ENCODE results near the gene PAAF1. TPM values are rescaled to one million over a fixed set of nuclear protein-coding genes. Genes with fewer than 3 reads are reported as not detected.
A peak's percentile ranks its signal among the peaks of the same experiment; 100 is the strongest.

The PAAF1 gene
- total RNA-seq (10 to 100 TPM; 12.4 to 22.7 (median 20.3) TPM), polyA plus RNA-seq (10 to 100 TPM; 19.4 to 26.2 TPM), total RNA-seq (12.8 reads per million, percentile 41 among the genes with 10 or more reads in this experiment)

GRCh38 chr11:73876424-73877310, at the start of gene PAAF1, which contains the start of gene COA4:
Gene PAAF1 (plus strand): TSS chr11:73876999. CDS start chr11:73877022, 23 bp downstream.
Gene COA4 (minus strand): TSS chr11:73876846. CDS start chr11:73873378, 3,468 bp downstream.
- ATAC-seq (peak; percentile 99), DNase-seq (peak; percentile 72 to 95 (median 94))
- H3K36me3 Mint-ChIP-seq = peaks cover 5 to 21% (median 11%) of the 10 kb centered on the region in 5 donors
- Histone ChIP-seq H3K27ac (ENCODE audit: low read depth, low read length) (peak within 1 kb of the TSS; percentile 88), H3K4me3 (ENCODE audit: low read length) (peak within 1 kb of the TSS; percentile 94), H3K4me1 (ENCODE audit: control insufficient read depth in 2 of 2, insufficient read depth in 2 of 2, low read length in 2 of 2) (peaks cover 17 to 19% of the 10 kb centered on the region in 2 donors), H3K36me3 (ENCODE audit: control insufficient read depth in 2 of 3, insufficient read depth in 3 of 3, low read length in 3 of 3) (peaks cover 0 to 30% (median 0%) of the 10 kb centered on the region in 3 experiments), H3K9me3 (ENCODE audit: control insufficient read depth in 2 of 3, low read length in 3 of 3) (no peaks in the 10 kb centered on the region), H3K27me3 (ENCODE audit: control insufficient read depth in 2 of 2, insufficient read depth in 2 of 2, low read length in 2 of 2) (no peaks in the 10 kb centered on the region)
- ChIA-PET CTCF (interaction anchor here (0.7 kb wide), 1 partner anchor 56 kb away, joined by 4 read pairs; no protein-coding TSS in a partner anchor), POLR2A (interaction anchor here (0.9 to 1.2 kb wide), 4 partner anchors 10 to 716 kb away, joined by 3 to 7 read pairs (median 3); partner anchors contain the start of gene POLD3)
- no peaks in the 10 kb centered on the region for H3K27me3 Mint-ChIP-seq
- H3K4me1 Mint-ChIP-seq = peaks cover 20 to 55% (median 43%) of the 10 kb centered on the region in 7 donors
- peaks cover 0 to 2% (median 0%) of the 10 kb centered on the region in 11 donors for H3K9me3 Mint-ChIP-seq
- intact Hi-C loops (cut with micrococcal nuclease) = loop anchor here (1.0 to 5.0 kb wide), 11 partner anchors 88 to 1948 kb away; partner anchors contain the start of genes C2CD3 (in 2 of the 2), FAM168A (in 2 of the 2), LIPT2 (in 2 of the 2) and PPME1 (in 2 of the 2)
- H3K4me3 Mint-ChIP-seq = peak within 1 kb of the TSS; percentile 94 to 98 (median 96)
- H3K27ac Mint-ChIP-seq = peak within 1 kb of the TSS; percentile 92 to 100 (median 97)

GRCh38 chr11:73830261-73830660, 46.5 kb upstream of the PAAF1 start:
- no peak overlapping the region for H3K4me3 Mint-ChIP-seq
- CTCF ChIA-PET = no interaction called here
- H3K36me3 Mint-ChIP-seq = peaks cover 11 to 58% (median 26%) of the 10 kb centered on the region in 5 donors

GRCh38 chr11:73833067-73833466, 43.7 kb upstream of the PAAF1 start:
- DNase-seq (no peak), ATAC-seq (no peak)
- Histone ChIP-seq H3K4me1 (ENCODE audit: control insufficient read depth in 2 of 2, insufficient read depth in 2 of 2, low read length in 2 of 2) (no peaks in the 10 kb centered on the region), H3K27ac (ENCODE audit: low read depth, low read length) (no peak overlapping the region), H3K36me3 (ENCODE audit: control insufficient read depth in 2 of 3, insufficient read depth in 3 of 3, low read length in 3 of 3) (peaks cover 0 to 28% (median 0%) of the 10 kb centered on the region in 3 experiments), H3K4me3 (ENCODE audit: low read length) (no peak overlapping the region), H3K9me3 (ENCODE audit: control insufficient read depth in 2 of 3, low read length in 3 of 3) (no peaks in the 10 kb centered on the region), H3K27me3 (ENCODE audit: control insufficient read depth in 2 of 2, insufficient read depth in 2 of 2, low read length in 2 of 2) (no peaks in the 10 kb centered on the region)
- CTCF ChIA-PET = no interaction called here
- H3K36me3 Mint-ChIP-seq = peaks cover 11 to 50% (median 18%) of the 10 kb centered on the region in 5 donors
- H3K9me3 Mint-ChIP-seq = no peaks in the 10 kb centered on the region
- H3K27me3 Mint-ChIP-seq = no peaks in the 10 kb centered on the region
- no peak overlapping the region for H3K27ac Mint-ChIP-seq
- H3K4me3 Mint-ChIP-seq = no peak overlapping the region
- intact Hi-C loops (cut with micrococcal nuclease) = no loop called here
- POLR2A ChIA-PET = interaction anchor here (0.5 kb wide), 1 partner anchor 717 kb away, joined by 3 read pairs; no protein-coding TSS in a partner anchor
- peaks cover 0 to 2% (median 0%) of the 10 kb centered on the region in 7 donors for H3K4me1 Mint-ChIP-seq

More at GRCh38 chr11:73830261-73830660, 46.5 kb upstream of the PAAF1 start:
- DNase-seq (no peak), ATAC-seq (no peak)
- peaks cover 0 to 2% (median 0%) of the 10 kb centered on the region in 7 donors for H3K4me1 Mint-ChIP-seq
- POLR2A ChIA-PET = no interaction called here
- no peaks in the 10 kb centered on the region for H3K9me3 Mint-ChIP-seq
- Histone ChIP-seq H3K27me3 (ENCODE audit: control insufficient read depth in 2 of 2, insufficient read depth in 2 of 2, low read length in 2 of 2) (no peaks in the 10 kb centered on the region), H3K36me3 (ENCODE audit: control insufficient read depth in 2 of 3, insufficient read depth in 3 of 3, low read length in 3 of 3) (peaks cover 0 to 50% (median 0%) of the 10 kb centered on the region in 3 experiments), H3K4me1 (ENCODE audit: control insufficient read depth in 2 of 2, insufficient read depth in 2 of 2, low read length in 2 of 2) (no peaks in the 10 kb centered on the region), H3K4me3 (ENCODE audit: low read length) (no peak overlapping the region), H3K27ac (ENCODE audit: low read depth, low read length) (no peak overlapping the region), H3K9me3 (ENCODE audit: control insufficient read depth in 2 of 3, low read length in 3 of 3) (no peaks in the 10 kb centered on the region)
- no peak overlapping the region for H3K27ac Mint-ChIP-seq
- intact Hi-C loops (cut with micrococcal nuclease) = no loop called here
- no peaks in the 10 kb centered on the region for H3K27me3 Mint-ChIP-seq

GRCh38 chr11:73838443-73839122, 38.2 kb upstream of the PAAF1 start:
- H3K27me3 ChIP-seq (ENCODE audit: control insufficient read depth in 2 of 2, insufficient read depth in 2 of 2, low read length in 2 of 2) = no peaks in the 10 kb centered on the region
- H3K27me3 Mint-ChIP-seq = no peaks in the 10 kb centered on the region
- H3K4me3 ChIP-seq (ENCODE audit: low read length) = no peak overlapping the region
- H3K9me3 ChIP-seq (ENCODE audit: control insufficient read depth in 2 of 3, low read length in 3 of 3) = no peaks in the 10 kb centered on the region
- peaks cover 0 to 14% (median 0%) of the 10 kb centered on the region in 3 experiments for H3K36me3 ChIP-seq (ENCODE audit: control insufficient read depth in 2 of 3, insufficient read depth in 3 of 3, low read length in 3 of 3)
- POLR2A ChIA-PET = no interaction called here
- no peaks in the 10 kb centered on the region for H3K9me3 Mint-ChIP-seq
- peaks cover 0 to 37% (median 15%) of the 10 kb centered on the region in 5 donors for H3K36me3 Mint-ChIP-seq
- ATAC-seq (no peak), DNase-seq (no peak)
- intact Hi-C loops (cut with micrococcal nuclease) = no loop called here
- peak overlapping the region in 1 of 9 donors; percentile 39 for H3K27ac Mint-ChIP-seq
- CTCF ChIA-PET = no interaction called here
- peaks cover 0 to 4% (median 0%) of the 10 kb centered on the region in 7 donors for H3K4me1 Mint-ChIP-seq
- H3K4me3 Mint-ChIP-seq = no peak overlapping the region
- H3K4me1 ChIP-seq (ENCODE audit: control insufficient read depth in 2 of 2, insufficient read depth in 2 of 2, low read length in 2 of 2) = no peaks in the 10 kb centered on the region
- no peak overlapping the region for H3K27ac ChIP-seq (ENCODE audit: low read depth, low read length)

- peaks cover 0 to 4% (median 0%) of the 10 kb centered on the region in 7 donors for H3K4me1 Mint-ChIP-seq
- H3K27ac Mint-ChIP-seq = no peak overlapping the region
- intact Hi-C loops (cut with micrococcal nuclease) = no loop called here
- no peaks in the 10 kb centered on the region for H3K9me3 ChIP-seq (ENCODE audit: control insufficient read depth in 2 of 3, low read length in 3 of 3)
- no peak for ATAC-seq
- no peaks in the 10 kb centered on the region for H3K4me1 ChIP-seq (ENCODE audit: control insufficient read depth in 2 of 2, insufficient read depth in 2 of 2, low read length in 2 of 2)
- DNase-seq = no peak
- ChIA-PET CTCF (no interaction called here), POLR2A (no interaction called here)
- no peak overlapping the region for H3K27ac ChIP-seq (ENCODE audit: low read depth, low read length)
- no peaks in the 10 kb centered on the region for H3K27me3 Mint-ChIP-seq
- H3K27me3 ChIP-seq (ENCODE audit: control insufficient read depth in 2 of 2, insufficient read depth in 2 of 2, low read length in 2 of 2) = no peaks in the 10 kb centered on the region
- H3K36me3 ChIP-seq (ENCODE audit: control insufficient read depth in 2 of 3, insufficient read depth in 3 of 3, low read length in 3 of 3) = peaks cover 0 to 19% (median 0%) of the 10 kb centered on the region in 3 experiments
- no peak overlapping the region for H3K4me3 ChIP-seq (ENCODE audit: low read length)
- H3K4me3 Mint-ChIP-seq = no peak overlapping the region
- no peaks in the 10 kb centered on the region for H3K9me3 Mint-ChIP-seq
- peaks cover 0 to 35% (median 15%) of the 10 kb centered on the region in 5 donors for H3K36me3 Mint-ChIP-seq
These were observed 37.7 kb upstream of the PAAF1 start for GRCh38 chr11:73839123-73839457.

- no peak overlapping the region for H3K4me3 Mint-ChIP-seq
- H3K36me3 ChIP-seq (ENCODE audit: control insufficient read depth in 2 of 3, insufficient read depth in 3 of 3, low read length in 3 of 3) = peaks cover 0 to 14% (median 0%) of the 10 kb centered on the region in 3 experiments
- ChIA-PET POLR2A (interaction anchor here (0.7 kb wide), 1 partner anchor 15 kb away, joined by 3 read pairs; no protein-coding TSS in a partner anchor), CTCF (no interaction called here)
- no peak overlapping the region for H3K4me3 ChIP-seq (ENCODE audit: low read length)
- H3K27me3 ChIP-seq (ENCODE audit: control insufficient read depth in 2 of 2, insufficient read depth in 2 of 2, low read length in 2 of 2) = no peaks in the 10 kb centered on the region
- DNase-seq = no peak
- H3K27ac Mint-ChIP-seq = no peak overlapping the region
- ATAC-seq = no peak
- H3K9me3 ChIP-seq (ENCODE audit: control insufficient read depth in 2 of 3, low read length in 3 of 3) = no peaks in the 10 kb centered on the region
- H3K27ac ChIP-seq (ENCODE audit: low read depth, low read length) = no peak overlapping the region
- no peaks in the 10 kb centered on the region for H3K9me3 Mint-ChIP-seq
- peaks cover 0 to 10% (median 0%) of the 10 kb centered on the region in 7 donors for H3K4me1 Mint-ChIP-seq
- intact Hi-C loops (cut with micrococcal nuclease) = no loop called here
- no peaks in the 10 kb centered on the region for H3K4me1 ChIP-seq (ENCODE audit: control insufficient read depth in 2 of 2, insufficient read depth in 2 of 2, low read length in 2 of 2)
- peaks cover 8 to 56% (median 25%) of the 10 kb centered on the region in 5 donors for H3K36me3 Mint-ChIP-seq
- H3K27me3 Mint-ChIP-seq = no peaks in the 10 kb centered on the region
These were observed 25.6 kb upstream of the PAAF1 start for GRCh38 chr11:73851046-73851764.
